IMR-90 (cell line): ENCODE data around the gene GPX4. TPM values are rescaled to one million over a fixed set of nuclear protein-coding genes. Genes with fewer than 3 reads are reported as not detected.
A peak's percentile ranks its signal among the peaks of the same experiment; 100 is the strongest.

Experiments
- ATAC-seq: fragments of 200-7000 bp; cut with Tn5 transposase; 2 replicates; pipeline ENCODE4 v1.9.1; 2020; ENCODE audit warnings: low read depth, mild to moderate bottlenecking, moderate library complexity
- BruUV-seq: library from RNA; stranded (reverse); fragments of 400-500 nt; replicated peaks from 2 replicates; lab custom pipeline; 2021; lab: Mats Ljungman, UMichigan
- CTCF ChIA-PET: fragments of 300-600 bp; formaldehyde crosslinking; extraction: SDS; loops from one replicate; lab custom pipeline; 2021; ENCODE audit warnings: antibody characterized with exemption; lab: Yijun Ruan, JAX
- POLR2A ChIA-PET: fragments of 300-600 bp; sonication (Branson Sonifier 250); formaldehyde crosslinking; loops from one replicate; lab custom pipeline; 2022; ENCODE audit warnings: antibody characterized with exemption; ENCODE audit not compliant: unreplicated experiment; lab: Charles Lee
- DNase-seq: peaks from one replicate; pipeline ENCODE4 v3.0.0; 2013
- H2AFZ ChIP-seq: replicated peaks from 2 replicates; pipeline ENCODE3; 2013; ENCODE audit warnings: low read length, mild to moderate bottlenecking; ENCODE audit not compliant: poor library complexity
- H2AK5ac ChIP-seq: 2 replicates; pipeline ENCODE4 v1.6.1; 2013; ENCODE audit warnings: low read depth, low read length, inconsistent platforms
- H2AK9ac ChIP-seq: replicated peaks from 2 replicates; pipeline ENCODE3; 2013; ENCODE audit warnings: mild to moderate bottlenecking, low read depth, low read length, moderate library complexity; ENCODE audit not compliant: poor library complexity
- H2BK120ac ChIP-seq: 2 replicates; pipeline ENCODE4 v1.6.1; 2013; ENCODE audit warnings: low read depth, low read length, inconsistent platforms
- H2BK15ac ChIP-seq: 3 replicates; pipeline ENCODE4 v1.6.1; 2013; ENCODE audit warnings: low read depth, low read length, inconsistent platforms
- H2BK20ac ChIP-seq: 2 replicates; pipeline ENCODE4 v1.6.1; 2013; ENCODE audit warnings: low read depth, mild to moderate bottlenecking, inconsistent platforms, low read length, moderate library complexity
- H2BK5ac ChIP-seq: 2 replicates; pipeline ENCODE4 v1.6.1; 2013; ENCODE audit warnings: mild to moderate bottlenecking, low read depth, low read length, inconsistent platforms; ENCODE audit not compliant: poor library complexity, severe bottlenecking
- H3K14ac ChIP-seq: replicated peaks from 2 replicates; pipeline ENCODE4 v1.6.1; 2013; ENCODE audit warnings: low read depth, low read length, inconsistent platforms
- H3K18ac ChIP-seq: 2 replicates; pipeline ENCODE4 v1.6.1; 2013; ENCODE audit warnings: low read depth, low read length, control low read depth
- H3K23ac ChIP-seq: 2 replicates; pipeline ENCODE4 v1.6.1; 2013; ENCODE audit warnings: low read depth, low read length, inconsistent platforms
- H3K27ac ChIP-seq: 2 replicates; pipeline ENCODE4 v1.5.1; 2013; ENCODE audit warnings: mild to moderate bottlenecking, control low read depth, low read length; ENCODE audit not compliant: insufficient read depth
- H3K27me3 ChIP-seq: 2 replicates; pipeline ENCODE4 v1.6.1; 2013; ENCODE audit warnings: low read length; ENCODE audit not compliant: control insufficient read depth, insufficient read depth
- H3K36me3 ChIP-seq: 2 replicates; pipeline ENCODE4 v1.6.1; 2013; ENCODE audit warnings: low read length, mixed read lengths; ENCODE audit not compliant: control insufficient read depth, insufficient read depth
- H3K4ac ChIP-seq: 2 replicates; pipeline ENCODE4 v1.6.1; 2013; ENCODE audit warnings: low read depth, low read length, inconsistent platforms
- H3K4me1 ChIP-seq: 2 replicates; pipeline ENCODE4 v1.6.1; 2013; ENCODE audit warnings: low read length, mixed read lengths; ENCODE audit not compliant: control insufficient read depth, insufficient read depth
- H3K4me2 ChIP-seq: 2 replicates; pipeline ENCODE4 v1.6.1; 2013; ENCODE audit warnings: low read depth, mild to moderate bottlenecking, control low read depth, low read length, moderate library complexity
- H3K4me3 ChIP-seq: 2 replicates; pipeline ENCODE4 v1.5.1; 2013; ENCODE audit warnings: low read depth, mild to moderate bottlenecking, control low read depth, low read length, moderate library complexity; ENCODE audit not compliant: insufficient read depth
- H3K56ac ChIP-seq: 2 replicates; pipeline ENCODE4 v1.6.1; 2013; ENCODE audit warnings: low read length, inconsistent platforms; ENCODE audit not compliant: insufficient read depth; ENCODE audit errors: extremely low read depth
- H3K79me1 ChIP-seq, 2 experiments: 2 replicates each; pipeline ENCODE4 v1.6.1; 2013; ENCODE audit warnings: low read length in 2 of 2, inconsistent platforms in 1 of 2, low read depth in 1 of 2
- H3K9ac ChIP-seq: 2 replicates; pipeline ENCODE4 v1.6.1; 2013; ENCODE audit warnings: low read depth, low read length, control low read depth
- H3K9me1 ChIP-seq: 2 replicates; pipeline ENCODE4 v1.6.1; 2013; ENCODE audit warnings: low read length, inconsistent platforms; ENCODE audit not compliant: insufficient read depth
- H3K9me3 ChIP-seq: 2 replicates; pipeline ENCODE4 v1.6.1; 2013; ENCODE audit warnings: low read length; ENCODE audit not compliant: control insufficient read depth, insufficient read depth
- H4K20me1 ChIP-seq: 2 replicates; pipeline ENCODE4 v1.6.1; 2013; ENCODE audit warnings: low read length, inconsistent platforms; ENCODE audit not compliant: insufficient read depth
- H4K5ac ChIP-seq: 2 replicates; pipeline ENCODE4 v1.6.1; 2013; ENCODE audit warnings: mild to moderate bottlenecking, low read depth, low read length, control low read depth
- H4K8ac ChIP-seq, 2 experiments: 2 replicates each; pipeline ENCODE4 v1.6.1; 2013; ENCODE audit warnings: low read depth in 2 of 2, low read length in 2 of 2, control low read depth in 1 of 2, inconsistent platforms in 1 of 2
- H4K91ac ChIP-seq: 2 replicates; pipeline ENCODE4 v1.6.1; 2013; ENCODE audit warnings: low read depth, low read length, inconsistent platforms; ENCODE audit not compliant: insufficient read depth
- CEBPB ChIP-seq: IDR thresholded peaks from 2 replicates; pipeline ENCODE4 v1.6.1; 2012; ENCODE audit warnings: low read depth, low read length, improper control_type of control experiment
- CHD1 ChIP-seq: IDR thresholded peaks from 2 replicates; pipeline ENCODE4 v1.6.1; 2012; ENCODE audit warnings: low read depth, low read length, improper control_type of control experiment
- CTCF ChIP-seq: conservative IDR thresholded peaks from 2 replicates; pipeline ENCODE4 v1.5.1; 2012; ENCODE audit warnings: mild to moderate bottlenecking, low read depth, low read length, improper control_type of control experiment
- FOS ChIP-seq: fragments of 150-350 bp; IDR thresholded peaks from 2 replicates; pipeline ENCODE4 v1.6.1; 2016; ENCODE audit warnings: low read depth, low read length
- MXI1 ChIP-seq: IDR thresholded peaks from 2 replicates; pipeline ENCODE4 v1.6.1; 2012; ENCODE audit warnings: low read depth, mild to moderate bottlenecking, low read length, moderate library complexity, borderline replicate concordance
- NFE2L2 ChIP-seq: fragments of 150-350 bp; IDR thresholded peaks from 2 replicates; pipeline ENCODE4 v1.6.1; 2016; ENCODE audit warnings: low read depth, mild to moderate bottlenecking, low read length
- RCOR1 ChIP-seq: IDR thresholded peaks from 2 replicates; pipeline ENCODE4 v1.6.1; 2012; ENCODE audit warnings: mild to moderate bottlenecking, low read length, improper control_type of control experiment; ENCODE audit not compliant: insufficient replicate concordance
- RFX5 ChIP-seq: IDR thresholded peaks from 2 replicates; pipeline ENCODE4 v1.8.0; 2012; ENCODE audit warnings: low read depth, mild to moderate bottlenecking, low read length, moderate library complexity
- WGBS, 2 experiments: methylation state at CpG; one replicate each; pipeline versions ENCODE4 v1.1.5 to v1.1.7; 2013; ENCODE audit warnings: missing lambda C conversion rate in 2 of 2; ENCODE audit not compliant: insufficient read length in 1 of 2; ENCODE audit errors: extremely low coverage in 2 of 2; 5-methylcytosine and 5-hydroxymethylcytosine counted together
- dilution Hi-C: fragments of 300-500 bp; cut with HindIII; formaldehyde crosslinking; loops from one replicate; pipeline ENCODE4 v1.14.3; 2018; ENCODE audit warnings: low sequenced_read_pairs; ENCODE audit not compliant: unreplicated experiment
- in situ Hi-C: fragments of 300-500 bp; cut with MboI; formaldehyde crosslinking; loops from 3 replicates; pipeline ENCODE4 v1.14.3; 2019; ENCODE audit warnings: low sequenced_read_pairs, inconsistent platforms, mixed read lengths
- intact Hi-C: fragments of 100-400 bp; cut with micrococcal nuclease; formaldehyde crosslinking; loops from 2 replicates; pipeline ENCODE4 v1.10.0; 2022
- polyA plus RNA-seq, 3 experiments: library from polyadenylated mRNA; depleted of rRNA; stranded (reverse); fragments of >200 nt; gene quantifications; 2 replicates each; pipeline ENCODE4 v1.2.3, GENCODE V29; 2012; ENCODE audit warnings: low replicate concordance in 1 of 3
- total RNA-seq: library from RNA; depleted of rRNA; stranded (reverse); fragments of >200 nt; gene quantifications from 2 replicates; pipeline ENCODE4 v1.2.3, GENCODE V29; 2012

Gene GPX4
- total and polyA plus RNA-seq, 2 of the 4 experiments (the other 2 are of a cell fraction): 357 to 1,083 TPM

GRCh38 chr19:1067341-1067957, 36.3 kb upstream of the GPX4 start:
- no peak overlapping the region for H4K91ac ChIP-seq
- peaks cover 45% of the 10 kb centered on the region for H3K27me3 ChIP-seq
- no peak overlapping the region for H2BK20ac ChIP-seq
- no peak overlapping the region for H4K5ac ChIP-seq
- no peak overlapping the region for H4K8ac ChIP-seq
- peak overlapping the region; percentile 66 for H2AFZ ChIP-seq
- H4K20me1 ChIP-seq: peaks cover 6% of the 10 kb centered on the region; the same call in 1 of the 2 replicates
- H3K23ac ChIP-seq: no peak overlapping the region
- ChIA-PET POLR2A (no interaction called here), CTCF (no interaction called here)
- H3K56ac ChIP-seq: no peak overlapping the region
- no peak overlapping the region for H3K27ac ChIP-seq
- no peaks in the 10 kb centered on the region; the same call in 1 of the 2 replicates for H3K9me3 ChIP-seq
- H3K4me1 ChIP-seq: peaks cover 3% of the 10 kb centered on the region; the same call in 1 of the 2 replicates
- no peak overlapping the region for H3K14ac ChIP-seq
- H3K18ac ChIP-seq: no peak overlapping the region
- no peak overlapping the region for H2BK5ac ChIP-seq
- WGBS, 2 experiments: 9% methylated on average over 17 of the region's 38 CpGs; no CpG with 5 or more reads in 1 of the 2 experiments
- no peak overlapping the region for H3K9ac ChIP-seq
- dilution Hi-C loops: no loop called here
- no peak overlapping the region for H2AK5ac ChIP-seq
- intact Hi-C loops: no loop called here
- no peak overlapping the region for H2AK9ac ChIP-seq
- ATAC-seq: no peak
- no peak for TF ChIP-seq CTCF
- TF ChIP-seq CEBPB: no peak
- no peak for TF ChIP-seq RFX5
- TF ChIP-seq CHD1: no peak
- TF ChIP-seq MXI1: no peak
- no peak for TF ChIP-seq NFE2L2
- no peak for TF ChIP-seq RCOR1
- TF ChIP-seq FOS: no peak
- no peaks in the 10 kb centered on the region for H3K79me1 ChIP-seq
- in situ Hi-C loops: no loop called here
- H3K36me3 ChIP-seq: no peaks in the 10 kb centered on the region
- BruUV-seq: no TSS peak
- no peak overlapping the region for H3K4ac ChIP-seq
- peak overlapping the region; percentile 49; the same call in 1 of the 2 replicates for H3K4me2 ChIP-seq
- H2BK15ac ChIP-seq: no peak overlapping the region
- no peak for DNase-seq
- peak overlapping the region; percentile 38 for H3K4me3 ChIP-seq
- no peaks in the 10 kb centered on the region for H3K9me1 ChIP-seq
- H2BK120ac ChIP-seq: no peak overlapping the region
